Measurements from ENCODE around the gene MEAK7. TPM values are rescaled to one million over a fixed set of nuclear protein-coding genes. Genes with fewer than 3 reads are reported as not detected.
A peak's percentile ranks its signal among the peaks of the same experiment; 100 is the strongest.

Gene MEAK7
- total RNA-seq, 3 donors from 2014 or later = 18.4 to 23.9 (median 22.2) TPM

DNA sequence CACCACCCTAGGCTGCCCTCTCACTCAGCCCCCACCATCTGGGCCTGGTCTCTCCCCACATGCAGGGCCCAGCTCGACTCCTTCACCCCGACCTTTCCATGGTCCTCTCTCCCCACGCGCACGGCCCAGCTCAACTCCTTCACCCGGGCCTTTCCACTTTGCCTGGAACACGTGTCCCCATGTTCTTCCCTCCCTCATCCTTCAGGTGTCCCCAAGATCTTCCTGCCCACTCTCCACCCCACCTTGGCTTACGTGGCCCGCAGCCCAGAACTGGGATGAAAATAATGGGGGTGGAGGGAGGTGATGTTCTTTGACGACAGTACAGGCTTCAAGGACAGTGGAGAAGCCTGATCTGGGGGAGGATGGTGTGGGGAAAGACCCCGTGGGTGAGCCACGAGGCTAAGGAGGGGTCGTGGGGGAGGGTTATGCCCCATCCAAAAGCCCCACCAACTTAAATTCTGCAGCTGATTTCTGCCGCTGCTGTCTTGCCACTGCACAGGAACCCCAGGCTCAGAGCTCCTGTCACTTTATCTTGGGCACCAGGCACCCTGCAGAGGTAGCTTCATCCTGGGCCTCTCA is 9.9 kb upstream of the MEAK7 start:
- no peak for ATAC-seq
- H3K4me1 ChIP-seq (ENCODE audit: low read depth) = peaks cover 18% of the 10 kb centered on the region
- H3K36me3 ChIP-seq (ENCODE audit: low read depth) = no peaks in the 10 kb centered on the region
- TF ChIP-seq, protein P1, sequence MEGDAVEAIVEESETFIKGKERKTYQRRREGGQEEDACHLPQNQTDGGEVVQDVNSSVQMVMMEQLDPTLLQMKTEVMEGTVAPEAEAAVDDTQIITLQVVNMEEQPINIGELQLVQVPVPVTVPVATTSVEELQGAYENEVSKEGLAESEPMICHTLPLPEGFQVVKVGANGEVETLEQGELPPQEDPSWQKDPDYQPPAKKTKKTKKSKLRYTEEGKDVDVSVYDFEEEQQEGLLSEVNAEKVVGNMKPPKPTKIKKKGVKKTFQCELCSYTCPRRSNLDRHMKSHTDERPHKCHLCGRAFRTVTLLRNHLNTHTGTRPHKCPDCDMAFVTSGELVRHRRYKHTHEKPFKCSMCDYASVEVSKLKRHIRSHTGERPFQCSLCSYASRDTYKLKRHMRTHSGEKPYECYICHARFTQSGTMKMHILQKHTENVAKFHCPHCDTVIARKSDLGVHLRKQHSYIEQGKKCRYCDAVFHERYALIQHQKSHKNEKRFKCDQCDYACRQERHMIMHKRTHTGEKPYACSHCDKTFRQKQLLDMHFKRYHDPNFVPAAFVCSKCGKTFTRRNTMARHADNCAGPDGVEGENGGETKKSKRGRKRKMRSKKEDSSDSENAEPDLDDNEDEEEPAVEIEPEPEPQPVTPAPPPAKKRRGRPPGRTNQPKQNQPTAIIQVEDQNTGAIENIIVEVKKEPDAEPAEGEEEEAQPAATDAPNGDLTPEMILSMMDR (IDR thresholded peaks at IDR 0.05) = no peak
- no peaks in the 10 kb centered on the region for H3K9me3 ChIP-seq
- intact Hi-C loops (cut with DNase I, micrococcal nuclease) = loop anchor here (5.0 to 10.0 kb wide), 2 partner anchors 108 to 210 kb away; no protein-coding TSS in a partner anchor
- DNase-seq = peak in 1 of 3 donors; percentile 45
- no peak overlapping the region for H3K4me3 ChIP-seq

DNA sequence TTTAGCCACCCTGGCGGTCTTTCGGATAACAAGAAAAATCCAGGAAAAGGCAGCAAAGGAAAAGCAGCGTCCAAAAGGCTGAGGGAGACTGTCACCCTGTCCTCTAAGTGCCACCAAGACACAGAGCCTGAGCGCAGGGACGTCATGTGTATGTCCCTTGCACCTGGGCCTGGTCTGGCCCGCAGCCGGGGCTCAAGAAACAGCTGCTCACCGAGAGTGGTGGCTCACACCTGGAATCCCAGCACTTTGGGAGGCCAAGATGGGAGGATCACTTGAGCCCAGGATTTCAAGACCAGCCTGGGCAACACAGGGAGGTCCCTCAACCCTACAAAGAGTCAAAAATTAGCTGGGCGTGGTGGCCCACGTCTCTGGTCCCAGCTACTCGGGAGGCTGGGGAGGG is 9.2 kb upstream of the MEAK7 start:
- intact Hi-C loops (cut with DNase I, micrococcal nuclease) = loop anchor here (5.0 to 10.0 kb wide), 2 partner anchors 109 to 211 kb away; no protein-coding TSS in a partner anchor
- DNase-seq (peak in 1 of 3 donors; percentile 27), ATAC-seq (no peak)
- Histone ChIP-seq H3K4me1 (ENCODE audit: low read depth) (peaks cover 12% of the 10 kb centered on the region), H3K36me3 (ENCODE audit: low read depth) (no peaks in the 10 kb centered on the region), H3K9me3 (no peaks in the 10 kb centered on the region), H3K4me3 (no peak overlapping the region)
- TF ChIP-seq, protein P1 (IDR thresholded peaks at IDR 0.05) = no peak

DNA sequence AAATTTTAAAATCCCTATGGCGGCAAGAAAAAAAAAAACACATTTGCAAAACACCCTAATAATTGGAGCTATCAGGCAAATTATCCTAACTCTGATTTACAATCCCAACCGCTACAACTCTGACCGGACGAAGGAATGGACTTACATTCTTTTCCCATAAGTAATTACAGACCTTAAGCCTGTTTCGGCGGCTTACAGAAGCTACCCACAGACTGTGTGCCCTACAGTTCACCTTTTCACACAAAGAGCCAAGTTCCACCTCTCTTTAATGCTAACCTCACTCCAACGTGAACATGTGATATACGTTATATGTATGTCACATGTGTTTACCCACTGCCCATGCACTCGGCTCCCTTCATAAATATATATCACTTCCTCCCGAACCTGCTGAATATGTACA is 8.7 kb upstream of the MEAK7 start:
- intact Hi-C loops (cut with DNase I, micrococcal nuclease) = loop anchor here (5.0 to 10.0 kb wide), 2 partner anchors 109 to 212 kb away; no protein-coding TSS in a partner anchor
- TF ChIP-seq, protein P1 (IDR thresholded peaks at IDR 0.05) = no peak
- peaks cover 12% of the 10 kb centered on the region for H3K4me1 ChIP-seq (ENCODE audit: low read depth)
- no peaks in the 10 kb centered on the region for H3K9me3 ChIP-seq
- DNase-seq (no peak), ATAC-seq (no peak)
- no peak overlapping the region for H3K4me3 ChIP-seq
- H3K36me3 ChIP-seq (ENCODE audit: low read depth) = no peaks in the 10 kb centered on the region

DNA sequence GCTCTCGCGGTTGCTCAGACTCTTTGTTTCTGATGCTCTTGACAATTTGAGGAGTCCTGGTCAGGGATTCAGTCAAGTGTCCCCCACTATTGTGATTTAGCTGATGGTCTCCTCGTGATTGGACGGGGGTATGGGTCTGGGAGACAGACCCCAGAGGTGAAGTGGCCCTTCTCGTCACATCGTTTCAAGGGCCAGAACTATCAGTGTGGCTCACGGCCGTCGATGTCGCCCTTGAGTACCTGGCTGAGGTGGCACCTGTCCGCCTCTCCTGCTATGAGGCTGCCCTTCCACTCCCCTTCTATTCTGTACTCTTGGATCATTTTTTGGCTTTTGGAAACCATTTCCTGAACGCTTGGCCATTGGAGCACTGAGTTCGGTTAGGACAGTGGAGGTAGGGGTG is 7.4 kb upstream of the MEAK7 start:
- TF ChIP-seq, protein P1 (IDR thresholded peaks at IDR 0.05) = no peak
- ATAC-seq (no peak), DNase-seq (peak in 1 of 3 donors; percentile 42)
- Histone ChIP-seq H3K4me3 (no peak overlapping the region), H3K9me3 (no peaks in the 10 kb centered on the region), H3K36me3 (ENCODE audit: low read depth) (no peaks in the 10 kb centered on the region), H3K4me1 (ENCODE audit: low read depth) (peaks cover 12% of the 10 kb centered on the region)
- intact Hi-C loops (cut with DNase I, micrococcal nuclease) = loop anchor here (5.0 to 10.0 kb wide), 2 partner anchors 110 to 213 kb away; no protein-coding TSS in a partner anchor

DNA sequence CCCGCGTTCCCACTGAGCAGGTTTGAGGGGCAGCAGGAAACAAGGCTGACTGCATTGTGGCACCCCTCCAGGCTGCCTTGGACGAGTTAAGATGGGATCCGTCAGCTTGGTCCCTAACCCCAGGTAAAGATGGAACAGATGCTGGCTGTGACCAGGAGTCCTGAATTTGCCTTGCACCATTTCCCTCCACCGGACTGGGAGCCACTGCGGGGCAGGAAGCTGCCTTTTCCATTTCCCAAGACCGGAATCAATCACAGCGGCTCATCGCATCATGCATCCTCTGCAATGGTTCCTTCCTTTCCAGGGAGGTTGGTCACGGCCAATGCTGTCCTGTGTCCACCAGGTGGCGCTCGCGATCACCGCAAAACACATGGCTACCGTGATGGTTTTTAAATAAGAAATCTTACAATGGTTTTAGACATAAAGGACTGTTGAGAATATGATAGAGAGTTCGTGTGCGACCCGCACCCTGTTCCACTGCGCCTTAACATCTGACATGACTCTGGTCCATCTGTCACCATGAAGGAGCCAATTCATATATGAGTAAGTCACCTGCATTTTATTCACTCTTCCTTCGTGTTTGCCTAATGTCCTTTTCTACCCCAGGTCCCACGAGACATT is 6.8 kb upstream of the MEAK7 start:
- Histone ChIP-seq H3K9me3 (no peaks in the 10 kb centered on the region), H3K36me3 (ENCODE audit: low read depth) (no peaks in the 10 kb centered on the region), H3K4me3 (no peak overlapping the region), H3K4me1 (ENCODE audit: low read depth) (peaks cover 12% of the 10 kb centered on the region)
- DNase-seq = peak; percentile 87 to 90 (median 88)
- ATAC-seq = peak; percentile 84
- TF ChIP-seq, protein P1 (IDR thresholded peaks at IDR 0.05) = peak; percentile 89
- intact Hi-C loops (cut with DNase I, micrococcal nuclease) = loop anchor here (5.0 to 10.0 kb wide), 2 partner anchors 111 to 214 kb away; no protein-coding TSS in a partner anchor

All from mucosa of descending colon (tissue), 3 donors.